ENCODE measurements around the gene SDK2.

The SDK2 gene

DNA sequence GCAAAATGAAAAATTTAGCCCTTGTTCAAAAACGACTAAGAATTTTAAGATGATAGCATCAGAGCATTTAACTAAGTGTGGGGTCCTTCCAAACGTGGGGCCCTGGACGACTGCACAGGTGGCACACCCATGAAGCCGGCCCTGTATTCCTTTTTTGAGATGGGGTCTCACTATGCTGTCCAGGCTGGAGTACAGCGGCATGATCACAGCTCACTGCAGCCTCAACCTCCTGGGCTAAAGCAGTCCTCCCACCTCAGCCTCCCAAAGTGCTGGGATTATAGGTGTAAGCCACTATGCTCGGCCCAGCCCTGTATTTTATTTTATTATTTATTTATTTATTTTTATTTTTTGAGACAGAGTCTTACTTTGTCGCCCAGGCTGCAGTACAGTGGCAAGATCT lies 241.8 kb downstream of the SDK2 start:
- DNase-seq: no peak

GRCh38 chr17:73401911-73402310 lies 242.3 kb downstream of the SDK2 start:
- DNase-seq: peak; percentile 17

DNA sequence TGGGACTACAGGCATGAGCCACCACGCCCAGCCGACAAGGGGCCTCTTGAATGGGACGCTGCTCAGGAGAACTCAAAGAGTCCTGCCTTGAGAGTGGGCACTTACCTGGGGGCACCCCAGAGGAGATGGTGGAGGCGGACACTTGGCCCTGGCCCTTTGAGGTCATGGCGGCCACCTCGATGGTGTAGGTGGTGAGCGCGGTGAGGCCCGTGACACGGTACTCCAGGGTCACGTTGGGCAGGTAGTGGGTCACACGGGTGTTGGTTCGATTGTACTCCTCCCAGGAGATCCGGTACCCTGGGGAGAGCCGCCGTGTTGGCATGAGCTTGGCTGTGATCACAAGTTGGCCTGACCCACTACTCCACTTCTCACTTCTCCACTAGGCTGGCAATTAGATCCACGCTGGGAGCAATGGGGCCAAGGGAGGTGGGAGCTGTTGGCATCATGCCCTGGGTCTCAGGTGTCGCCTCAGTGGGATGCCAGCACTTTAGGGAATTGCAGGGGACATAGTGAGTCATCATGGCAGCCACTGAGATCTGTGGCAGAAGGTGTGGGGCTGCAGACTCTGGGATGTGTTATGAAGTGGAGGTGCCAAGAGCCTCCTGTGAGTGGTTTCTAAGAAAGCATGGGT lies 243.2 kb downstream of the SDK2 start:
- DNase-seq: no peak

GRCh38 chr17:73399056-73399455 lies 245.2 kb downstream of the SDK2 start:
- DNase-seq: no peak

GRCh38 chr17:73397856-73398540 lies 246.2 kb downstream of the SDK2 start:
- DNase-seq: no peak

DNA sequence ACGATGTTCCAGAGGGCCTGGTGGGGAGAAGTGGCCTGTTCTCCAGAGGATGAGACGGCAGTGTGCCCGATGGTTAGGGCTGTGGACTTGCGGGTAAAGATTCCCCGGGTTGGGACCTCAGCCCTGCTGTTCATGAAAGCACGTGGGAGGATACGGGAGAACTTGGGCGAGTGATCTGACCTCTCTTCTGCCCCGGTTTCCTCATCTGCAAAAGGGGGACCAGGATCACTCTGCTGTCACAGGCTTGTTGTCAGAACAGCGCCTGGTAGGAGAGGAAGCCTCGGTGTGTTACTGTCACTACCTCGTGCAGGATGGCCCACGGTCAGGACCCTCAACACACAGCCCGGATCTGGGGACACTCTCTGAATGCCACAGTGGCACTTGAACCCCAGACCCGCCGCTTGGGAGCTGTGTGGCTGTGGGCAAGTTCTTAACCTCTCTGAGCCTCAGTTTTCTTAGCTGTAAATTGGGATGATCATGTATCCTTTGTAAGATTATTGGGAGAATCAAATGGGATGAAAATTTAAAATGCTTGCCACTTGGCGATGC lies 246.9 kb downstream of the SDK2 start:
- no peak for DNase-seq

- DNase-seq: no peak
Measured at GRCh38 chr17:73396431-73397277, 247.6 kb downstream of the SDK2 start.

GRCh38 chr17:73394512-73395450 lies 249.5 kb downstream of the SDK2 start:
- DNase-seq: no peak

- peak; percentile 36 for DNase-seq
Measured at GRCh38 chr17:73393962-73394361, 250.3 kb downstream of the SDK2 start.

- DNase-seq: no peak
Measured at GRCh38 chr17:73393381-73393780, 250.9 kb downstream of the SDK2 start.

GRCh38 chr17:73391331-73392265 lies 252.6 kb downstream of the SDK2 start:
- no peak for DNase-seq

- no peak for DNase-seq
Measured at GRCh38 chr17:73390851-73391250, 253.4 kb downstream of the SDK2 start.

DNA sequence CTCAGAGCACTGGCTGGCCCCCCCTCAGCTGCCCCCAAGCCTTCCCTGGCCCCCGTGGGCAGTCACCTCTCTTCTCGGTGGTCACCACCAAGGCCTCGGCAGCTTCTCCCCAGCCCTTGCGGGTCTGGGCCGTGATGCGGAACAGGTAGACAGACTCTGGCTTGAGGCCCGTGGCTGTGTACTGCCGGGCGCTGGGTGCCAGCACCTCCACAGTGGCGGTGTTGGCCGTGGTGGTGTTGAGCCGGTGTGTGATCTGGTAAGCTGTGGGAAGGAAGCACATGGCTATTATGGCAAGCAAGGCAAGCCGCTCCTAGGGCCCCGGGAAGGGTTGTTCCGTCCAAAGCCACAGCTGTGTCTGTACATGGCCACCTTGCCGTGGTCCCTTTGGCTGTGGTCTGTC lies 254.0 kb downstream of the SDK2 start:
- no peak for DNase-seq

DNA sequence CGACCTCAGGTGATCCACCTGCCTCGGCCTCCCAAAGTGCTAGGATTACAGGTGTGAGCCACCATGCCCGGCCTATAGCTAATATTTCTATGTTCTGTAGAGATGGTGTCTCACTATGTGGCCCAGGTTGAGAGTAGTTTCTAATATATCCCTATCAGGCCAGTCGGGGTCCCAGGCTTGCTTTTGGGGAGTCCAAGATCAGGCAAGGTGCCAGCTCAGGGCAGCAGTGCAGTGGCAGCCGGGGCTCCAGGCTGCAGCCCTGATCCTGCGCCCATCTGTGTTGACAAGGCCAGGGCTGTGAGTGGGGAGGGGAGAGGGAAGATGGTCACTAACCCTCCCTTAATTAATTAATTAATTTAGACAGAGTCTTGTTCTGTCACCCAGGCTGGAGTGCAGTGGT lies 254.8 kb downstream of the SDK2 start:
- DNase-seq: no peak

DNA sequence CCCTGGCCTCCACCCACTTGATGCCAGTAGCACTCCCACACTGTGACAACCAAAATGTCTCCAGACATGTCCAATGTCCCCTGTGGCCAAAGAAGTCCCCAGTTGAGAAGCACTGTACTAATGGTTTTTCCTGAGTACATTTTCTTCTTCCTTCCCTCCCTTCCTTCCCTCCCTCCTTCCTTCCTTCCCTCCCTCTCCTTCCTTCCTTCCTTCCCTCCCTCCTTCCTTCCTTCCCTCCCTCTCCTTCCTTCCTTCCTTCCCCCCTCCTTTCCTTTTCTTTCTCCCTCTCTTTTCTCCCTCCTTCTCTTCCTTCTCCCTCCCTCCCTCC lies 255.7 kb downstream of the SDK2 start:
- DNase-seq: no peak

- DNase-seq: peak; percentile 67
Measured at GRCh38 chr17:73387746-73388577, 256.3 kb downstream of the SDK2 start.

DNA sequence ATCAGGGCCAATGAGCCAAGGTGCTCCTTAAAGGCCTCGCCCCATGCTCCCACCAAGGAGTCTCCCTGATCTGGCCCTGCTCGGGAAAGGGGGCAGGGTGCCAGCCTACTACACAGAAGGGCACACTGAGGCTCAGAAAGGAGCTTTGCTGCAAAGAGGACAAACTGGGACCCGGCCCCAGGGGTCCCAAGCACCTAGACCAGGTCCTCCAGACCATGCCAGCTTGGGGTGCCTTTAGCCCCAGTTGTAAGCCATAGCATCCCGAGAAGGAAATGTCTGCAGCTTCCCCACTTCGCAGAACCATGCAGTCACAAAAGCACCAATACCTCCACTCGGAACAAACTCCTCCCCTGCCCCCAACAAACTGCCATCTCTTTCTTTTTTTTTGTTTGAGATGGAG lies 257.7 kb downstream of the SDK2 start:
- DNase-seq: no peak

DNA sequence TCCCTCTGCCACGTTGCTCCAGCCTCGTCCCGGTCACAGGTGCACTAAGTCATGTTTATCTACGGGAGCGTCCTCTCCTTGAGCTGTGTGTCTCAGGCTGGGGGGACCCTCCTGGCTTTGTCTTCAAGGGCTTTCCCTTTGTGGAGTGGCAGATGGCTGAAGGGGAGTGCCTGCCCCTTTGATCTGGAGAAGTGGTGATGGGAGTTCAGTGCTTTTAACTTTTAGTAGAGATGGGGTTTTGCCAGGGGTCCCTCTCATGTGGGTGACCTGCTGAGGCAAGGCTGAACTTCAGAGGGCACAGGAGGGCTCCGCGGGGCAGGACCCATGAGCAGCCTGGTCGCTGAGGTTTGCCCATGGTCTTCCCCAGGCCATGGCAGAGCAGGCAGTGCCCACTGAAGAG lies 259.3 kb downstream of the SDK2 start:
- DNase-seq: no peak

GRCh38 chr17:73380439-73381106 lies 263.7 kb downstream of the SDK2 start:
- DNase-seq: no peak

DNA sequence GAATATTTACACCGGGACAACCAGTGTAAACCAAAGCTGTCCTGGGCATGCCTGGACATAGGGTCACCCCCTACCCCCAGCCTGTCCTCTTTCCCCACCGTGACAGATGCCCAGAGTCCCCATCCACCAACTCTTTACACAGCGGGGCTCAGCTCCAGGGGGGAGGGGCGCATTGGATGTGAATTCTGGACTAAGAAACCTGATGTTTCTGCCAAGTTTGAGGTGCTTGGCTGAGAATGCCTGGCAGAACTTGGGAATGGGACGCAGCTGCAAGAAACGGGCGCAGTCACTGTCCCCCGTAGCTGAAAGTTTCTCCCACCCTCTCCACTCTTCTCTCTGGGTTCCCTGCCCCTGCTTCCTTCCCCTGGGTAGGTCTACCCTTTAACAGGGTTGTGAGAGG lies 264.4 kb downstream of the SDK2 start:
- DNase-seq: no peak
